GM18505 (cell line): ENCODE results near the gene VPS29.
A peak's percentile ranks its signal among the peaks of the same experiment; 100 is the strongest.
"Not testable (repeated sequence)": the region's sequence is repeated elsewhere in the genome, so short reads cannot be mapped to it uniquely, and the experiment has no call there.

ENCODE experiments used
- ATAC-seq: cut with Tn5 transposase; IDR thresholded peaks from one replicate; pipeline ENCODE4 v1.9.1; 2021; ENCODE audit not compliant: unreplicated experiment
- POLR2A ChIP-seq: IDR thresholded peaks from 4 replicates; pipeline ENCODE4 v1.6.1; 2011; ENCODE audit warnings: borderline replicate concordance; ENCODE audit not compliant: insufficient read depth, insufficient read length; ENCODE audit errors: extremely low read depth

Gene VPS29

DNA sequence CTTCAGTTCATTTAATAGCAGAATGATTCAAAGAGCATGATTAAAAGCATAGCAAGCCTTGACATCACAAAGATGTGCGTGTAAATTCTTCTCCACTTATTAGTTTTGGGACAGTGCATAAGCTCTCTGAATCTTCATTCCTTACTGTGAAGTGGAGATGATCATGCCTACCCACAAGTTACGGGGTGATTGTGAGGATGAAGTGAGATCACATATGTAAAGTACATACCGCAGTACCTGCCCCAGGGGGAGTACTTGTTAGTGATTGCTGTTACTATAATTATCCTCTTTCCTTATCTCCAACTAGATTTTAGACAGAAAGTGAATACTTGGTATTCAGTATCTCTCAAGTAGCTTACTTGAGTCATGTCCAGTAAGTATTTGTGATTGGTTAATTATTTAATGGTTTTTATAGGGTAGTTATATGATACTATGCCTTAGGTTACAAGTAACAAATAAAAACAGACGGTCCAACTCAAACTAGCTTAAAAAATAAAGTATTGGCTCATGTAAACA, 6.2 kb upstream of the VPS29 start:
- no peak for ATAC-seq
- TF ChIP-seq POLR2A = no peak

DNA sequence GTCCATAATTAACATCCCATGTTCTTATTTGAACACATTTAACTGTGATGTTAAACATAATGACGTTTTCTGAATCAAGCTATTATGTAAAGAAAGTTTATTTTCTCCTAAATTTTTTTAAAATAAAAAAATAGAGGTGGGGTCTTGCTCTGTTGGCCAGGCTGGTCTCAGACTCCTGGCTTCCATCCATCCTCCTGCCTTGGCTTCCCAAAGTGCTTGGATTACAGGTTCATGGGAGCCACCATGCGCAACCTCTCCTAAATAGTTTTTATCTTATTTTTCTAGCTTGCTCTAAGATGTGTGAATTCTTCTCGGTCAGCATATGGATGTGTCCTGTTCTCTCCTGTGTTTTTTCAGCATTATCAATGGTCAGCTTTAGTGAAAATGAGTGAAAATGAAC, 3.4 kb upstream of the VPS29 start:
- no peak for ATAC-seq
- TF ChIP-seq POLR2A = no peak

DNA sequence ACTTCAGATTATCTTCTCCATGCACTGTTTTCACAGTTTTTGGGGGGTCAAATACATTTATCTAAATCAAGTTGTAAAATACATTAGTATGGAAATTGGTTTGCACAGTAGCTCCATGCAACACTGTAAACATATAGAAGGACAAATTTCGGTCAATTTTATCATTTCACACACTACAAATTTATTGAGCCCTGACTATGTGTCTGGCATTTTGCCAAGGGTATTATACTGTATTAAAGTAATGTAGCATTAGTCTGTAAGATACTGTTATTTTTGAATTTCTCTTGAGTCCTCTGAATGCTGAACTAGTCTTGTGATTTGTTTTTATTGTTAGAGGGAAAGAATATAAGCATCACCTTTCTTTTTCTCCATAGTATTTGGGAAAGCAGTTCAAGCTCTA, 1.5 kb upstream of the VPS29 start:
- ATAC-seq = no peak
- TF ChIP-seq POLR2A = no peak

DNA sequence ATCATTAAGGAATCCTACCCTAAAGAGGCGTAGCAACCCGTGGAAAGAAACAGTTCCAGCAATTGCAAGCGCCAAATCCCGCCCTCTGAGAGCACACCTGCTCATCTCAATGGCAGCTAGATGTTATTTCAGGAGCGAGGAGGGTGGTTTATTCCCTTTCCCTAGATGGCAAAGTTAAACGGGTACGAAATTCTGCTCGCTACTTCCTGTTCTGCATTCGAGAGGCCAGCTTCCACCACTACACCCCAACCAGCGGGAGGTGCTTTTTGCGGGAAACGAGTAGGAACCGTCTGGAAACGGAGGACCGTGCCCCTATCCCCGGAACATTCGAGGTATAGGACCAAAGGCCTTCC, 536 bp downstream of the VPS29 start:
- no peak for ATAC-seq
- no peak for TF ChIP-seq POLR2A

DNA sequence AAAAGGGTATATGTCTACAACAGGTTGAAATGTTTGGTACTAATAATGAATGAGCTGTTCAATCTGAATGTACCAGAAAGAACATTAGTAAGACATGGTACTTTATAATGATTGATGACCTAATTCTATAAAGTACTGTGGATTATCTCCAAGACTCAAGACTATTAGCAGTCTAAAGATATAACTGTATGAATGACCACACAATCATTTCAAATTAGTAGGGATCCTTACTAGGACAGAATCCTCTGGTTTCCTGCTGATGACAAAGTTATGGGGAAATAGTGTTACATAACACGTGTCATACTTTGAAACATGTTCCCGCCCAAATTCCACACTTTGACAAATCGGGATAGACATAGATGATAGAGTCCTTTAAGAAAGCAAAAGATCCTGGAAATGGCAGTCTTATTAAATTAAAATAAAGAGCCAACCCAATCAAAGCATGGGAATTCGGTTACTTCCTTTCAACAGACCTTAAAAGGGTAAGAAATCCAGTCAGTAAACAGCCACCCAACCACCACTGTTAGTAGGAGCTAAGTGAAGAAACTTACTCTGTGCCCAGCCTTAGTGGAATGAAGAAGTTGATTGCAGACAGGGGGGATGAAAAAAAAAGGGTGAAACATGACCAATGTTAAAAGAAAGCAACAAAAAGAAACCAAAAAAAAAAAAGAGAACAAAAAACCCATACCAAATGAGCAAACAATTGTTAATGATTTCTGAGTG, 2.8 kb downstream of the VPS29 start:
- TF ChIP-seq POLR2A = no peak
- no peak for ATAC-seq

DNA sequence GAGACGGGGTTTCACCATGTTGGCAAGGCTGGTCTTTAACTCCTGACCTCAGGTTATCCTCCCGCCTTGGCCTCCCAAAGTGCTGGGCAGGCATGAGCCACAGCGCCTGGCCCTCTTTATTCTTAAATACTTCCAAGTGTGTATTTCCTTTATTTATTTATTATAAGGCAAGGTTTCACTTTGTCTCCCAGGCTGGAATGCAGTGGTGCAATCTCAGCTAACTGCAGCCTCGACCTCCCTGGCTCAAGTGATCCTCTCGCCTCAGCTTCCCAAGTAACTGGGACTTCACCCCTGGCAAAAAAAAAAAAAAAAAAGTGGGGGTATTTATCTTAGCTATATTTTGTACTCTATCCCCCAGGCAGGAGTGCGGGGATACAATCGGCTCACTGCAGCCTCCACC, 26.5 kb downstream of the VPS29 start:
- no peak for ATAC-seq

DNA sequence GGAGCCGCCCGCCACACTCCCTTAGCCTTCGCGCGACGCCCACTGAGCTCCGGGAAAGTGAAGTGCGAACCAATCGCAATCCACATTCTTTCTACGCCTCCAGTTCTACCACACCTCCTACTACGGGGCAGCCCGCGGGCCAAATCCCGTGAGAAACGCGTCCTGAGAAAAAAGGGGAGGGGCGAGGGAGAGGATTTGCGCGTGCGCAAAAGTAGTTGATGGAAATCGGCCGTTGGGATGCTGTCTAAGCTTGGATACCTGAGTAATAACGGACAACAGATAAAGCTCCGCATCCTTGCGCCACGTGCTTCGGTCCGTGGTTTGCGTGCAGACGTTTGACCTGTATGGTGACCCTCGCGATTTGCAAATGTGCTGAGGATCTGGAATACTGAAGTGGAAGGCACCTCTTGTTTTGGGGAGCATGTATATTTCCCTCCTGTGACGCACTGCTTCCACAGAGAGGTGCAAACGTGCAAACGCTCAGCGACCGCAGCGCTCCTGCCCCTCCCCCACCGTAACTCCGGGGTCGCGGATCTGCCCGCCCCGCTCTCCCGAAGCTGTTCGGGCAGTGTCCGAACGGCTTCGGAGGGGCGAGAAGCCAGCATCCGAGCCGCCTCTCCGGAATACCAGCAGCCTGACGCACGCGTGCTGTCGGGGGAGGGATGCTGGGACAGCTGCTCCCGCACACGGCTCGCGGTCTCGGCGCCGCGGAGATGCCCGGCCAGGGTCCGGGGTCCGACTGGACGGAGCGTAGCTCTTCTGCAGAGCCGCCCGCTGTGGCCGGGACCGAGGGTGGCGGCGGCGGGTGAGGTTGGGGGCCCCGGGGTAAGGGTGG, 33.5 kb downstream of the VPS29 start, which contains the start of the genes FAM216A and GPN3:
Gene FAM216A, plus strand, starts transcription at position 632 of the 835 bp plus-strand sequence. Its CDS starts 31 bp downstream, at position 663.
Gene GPN3, minus strand, starts transcription at position 44 of the 835 bp plus-strand sequence. CDS start 54 bp downstream, outside the sequence.
- ATAC-seq = peak; percentile 61
- TF ChIP-seq POLR2A = peak; percentile 85

More for the DNA sequence above, 26.5 kb downstream of the VPS29 start:
- no peak for TF ChIP-seq POLR2A

DNA sequence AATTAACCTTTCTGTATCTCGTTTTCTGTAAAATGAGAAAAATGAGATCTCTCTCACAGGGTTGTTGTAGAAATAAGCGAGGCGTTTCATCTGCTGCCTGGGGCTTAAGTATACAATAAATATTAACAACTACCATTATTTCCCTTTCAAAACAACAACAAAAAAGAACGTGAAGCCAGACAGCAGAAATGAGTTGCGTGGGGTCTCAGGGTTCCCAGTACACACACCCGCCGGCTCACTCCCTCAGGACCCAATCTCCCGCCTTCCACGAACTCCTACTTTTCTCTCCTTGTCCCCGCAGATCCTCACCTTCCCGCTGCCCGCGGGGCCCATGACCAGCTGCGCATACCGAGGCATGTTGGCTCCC, 34.1 kb downstream of the VPS29 start:
- TF ChIP-seq POLR2A = no peak
- no peak for ATAC-seq

DNA sequence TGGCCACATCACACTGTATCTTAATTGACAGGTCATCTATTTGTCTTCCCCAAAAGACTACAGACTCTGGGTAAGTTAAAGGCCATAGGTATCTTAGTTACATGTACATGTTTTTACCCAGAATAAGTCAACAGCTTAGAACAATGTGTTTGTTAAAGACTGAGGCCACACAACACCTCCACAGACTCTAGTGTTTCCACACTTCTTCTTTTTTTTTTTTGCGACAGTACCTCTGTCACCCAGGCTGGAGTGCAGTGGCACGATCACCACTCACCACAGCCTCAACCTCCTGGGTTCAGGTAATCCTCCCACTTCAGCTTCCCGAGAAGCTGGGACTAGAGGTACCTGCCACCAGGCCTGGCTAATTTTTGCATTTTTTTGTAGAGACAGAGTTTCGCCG, 35.1 kb downstream of the VPS29 start:
- no peak for TF ChIP-seq POLR2A

DNA sequence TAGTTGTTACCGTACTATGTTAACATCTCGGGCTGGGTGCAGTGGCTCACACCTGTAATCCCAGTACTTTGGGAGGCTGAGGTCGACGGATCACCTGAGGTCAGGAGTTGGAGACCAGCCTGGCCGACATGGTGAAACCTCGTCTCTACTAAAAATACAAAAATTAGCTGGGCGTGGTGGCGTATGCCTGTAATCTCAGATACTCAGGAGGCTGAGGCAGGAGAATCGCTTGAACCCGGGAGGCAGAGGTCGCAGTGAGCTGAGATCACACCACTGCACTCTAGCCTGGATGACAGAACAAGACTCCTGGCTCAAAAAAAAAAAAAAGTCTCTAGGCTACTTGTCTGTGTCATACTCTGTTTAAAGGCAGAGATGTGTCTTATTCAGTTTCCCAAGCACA, 36.1 kb downstream of the VPS29 start:
- ATAC-seq = not testable (repeated sequence)

More for the DNA sequence above, 35.1 kb downstream of the VPS29 start:
- no peak for ATAC-seq

DNA sequence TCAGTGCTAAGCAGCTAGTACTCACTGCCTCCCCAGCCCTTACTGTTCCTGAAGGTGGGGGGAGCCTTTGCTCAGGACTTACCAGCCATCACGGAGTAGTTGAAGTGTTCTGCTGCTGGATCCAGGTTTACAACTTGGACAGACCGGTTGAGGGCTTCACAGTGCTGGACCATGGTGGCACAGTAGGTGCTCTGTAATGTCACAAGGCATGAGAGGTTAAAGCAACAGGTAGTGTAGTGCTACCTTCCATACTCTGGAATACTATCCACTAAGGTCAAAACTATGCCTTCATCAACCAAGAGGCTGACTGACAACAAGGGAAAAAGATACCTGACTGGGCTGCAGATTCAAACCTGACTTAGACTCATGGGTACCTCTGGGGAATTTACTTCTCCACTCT, 36.9 kb downstream of the VPS29 start:
- TF ChIP-seq POLR2A = no peak
- ATAC-seq = no peak

DNA sequence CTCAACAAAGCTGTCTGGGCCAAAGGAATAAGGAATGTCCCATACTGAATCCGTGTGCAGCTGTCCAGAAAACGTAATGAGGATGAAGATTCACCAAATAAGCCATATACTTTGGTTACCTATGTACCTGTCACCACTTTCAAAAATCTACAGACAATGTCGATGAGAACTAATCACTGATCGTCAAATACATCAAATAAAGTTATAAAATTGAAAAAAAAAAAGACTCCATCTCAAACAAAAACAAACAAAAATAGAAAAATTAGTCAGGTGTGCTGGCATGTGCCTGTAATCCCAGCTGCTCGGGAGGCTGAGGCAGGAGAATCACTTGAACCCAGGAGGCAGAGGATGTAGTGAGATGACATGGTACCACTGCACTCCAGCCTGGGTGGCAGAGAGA, 40.7 kb downstream of the VPS29 start:
- not testable (repeated sequence) for ATAC-seq

DNA sequence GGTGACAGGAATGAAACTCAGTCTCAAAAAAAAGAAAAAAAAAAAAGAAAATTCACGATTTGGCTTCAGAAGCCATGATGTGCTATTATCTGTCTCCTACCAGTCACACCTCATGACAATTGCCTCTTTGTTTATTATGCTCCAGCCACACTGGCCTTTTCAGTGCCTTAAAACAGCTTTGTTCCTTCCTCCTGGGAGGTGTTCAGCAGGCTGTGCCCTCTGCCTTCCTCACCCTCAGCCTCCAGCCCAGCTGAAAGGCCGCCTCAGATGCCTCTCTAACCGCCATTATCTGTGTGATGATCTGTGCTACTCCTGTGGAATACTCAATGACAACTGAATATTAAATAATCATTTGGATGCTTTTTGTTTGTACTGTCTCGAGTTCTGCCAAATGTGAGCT, 43.2 kb downstream of the VPS29 start:
- no peak for TF ChIP-seq POLR2A
- ATAC-seq = no peak
